Measurements from ENCODE around the gene IL17C.

Gene IL17C

GRCh38 chr16:88642881-88643643 is 4.7 kb downstream of the IL17C start:
- DNase-seq (ENCODE audit: low spot score), result no peak
- TF ChIP-seq, protein P1, sequence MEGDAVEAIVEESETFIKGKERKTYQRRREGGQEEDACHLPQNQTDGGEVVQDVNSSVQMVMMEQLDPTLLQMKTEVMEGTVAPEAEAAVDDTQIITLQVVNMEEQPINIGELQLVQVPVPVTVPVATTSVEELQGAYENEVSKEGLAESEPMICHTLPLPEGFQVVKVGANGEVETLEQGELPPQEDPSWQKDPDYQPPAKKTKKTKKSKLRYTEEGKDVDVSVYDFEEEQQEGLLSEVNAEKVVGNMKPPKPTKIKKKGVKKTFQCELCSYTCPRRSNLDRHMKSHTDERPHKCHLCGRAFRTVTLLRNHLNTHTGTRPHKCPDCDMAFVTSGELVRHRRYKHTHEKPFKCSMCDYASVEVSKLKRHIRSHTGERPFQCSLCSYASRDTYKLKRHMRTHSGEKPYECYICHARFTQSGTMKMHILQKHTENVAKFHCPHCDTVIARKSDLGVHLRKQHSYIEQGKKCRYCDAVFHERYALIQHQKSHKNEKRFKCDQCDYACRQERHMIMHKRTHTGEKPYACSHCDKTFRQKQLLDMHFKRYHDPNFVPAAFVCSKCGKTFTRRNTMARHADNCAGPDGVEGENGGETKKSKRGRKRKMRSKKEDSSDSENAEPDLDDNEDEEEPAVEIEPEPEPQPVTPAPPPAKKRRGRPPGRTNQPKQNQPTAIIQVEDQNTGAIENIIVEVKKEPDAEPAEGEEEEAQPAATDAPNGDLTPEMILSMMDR (IDR thresholded peaks at IDR 0.05; ENCODE audit: extremely low read depth, missing control alignments), result no peak

- TF ChIP-seq, protein P1 (IDR thresholded peaks at IDR 0.05; ENCODE audit: extremely low read depth, missing control alignments), result no peak
These were observed 5.2 kb downstream of the IL17C start for GRCh38 chr16:88643644-88643932.

GRCh38 chr16:88645455-88645854 is 7.1 kb downstream of the IL17C start:
- TF ChIP-seq, protein P1 (IDR thresholded peaks at IDR 0.05; ENCODE audit: extremely low read depth, missing control alignments), result no peak
- DNase-seq (ENCODE audit: low spot score), result no peak

More at GRCh38 chr16:88643644-88643932, 5.2 kb downstream of the IL17C start:
- DNase-seq (ENCODE audit: low spot score), result no peak

DNA sequence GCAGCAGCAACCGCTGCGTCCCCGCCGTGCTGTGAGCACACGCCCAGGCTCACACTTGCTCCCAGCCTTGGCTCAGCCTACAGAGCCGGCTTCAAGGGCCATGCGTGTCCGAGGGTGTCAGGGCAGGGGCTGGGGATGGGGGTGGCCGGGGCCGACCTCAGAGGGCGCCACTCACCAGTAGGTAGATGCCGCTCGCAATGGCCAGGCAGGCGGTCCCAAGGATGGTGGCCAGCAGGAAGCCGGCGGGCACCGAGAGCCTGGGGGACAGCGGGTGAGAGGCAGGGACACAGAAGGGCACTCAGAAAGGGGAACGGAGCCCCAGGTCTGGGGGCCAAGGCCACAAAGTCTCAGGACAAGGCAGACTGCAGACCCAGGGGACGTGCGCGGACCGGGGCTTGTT is 7.6 kb downstream of the IL17C start:
- no peak for DNase-seq (ENCODE audit: low spot score)
- TF ChIP-seq, protein P1 (IDR thresholded peaks at IDR 0.05; ENCODE audit: extremely low read depth, missing control alignments), result no peak

DNA sequence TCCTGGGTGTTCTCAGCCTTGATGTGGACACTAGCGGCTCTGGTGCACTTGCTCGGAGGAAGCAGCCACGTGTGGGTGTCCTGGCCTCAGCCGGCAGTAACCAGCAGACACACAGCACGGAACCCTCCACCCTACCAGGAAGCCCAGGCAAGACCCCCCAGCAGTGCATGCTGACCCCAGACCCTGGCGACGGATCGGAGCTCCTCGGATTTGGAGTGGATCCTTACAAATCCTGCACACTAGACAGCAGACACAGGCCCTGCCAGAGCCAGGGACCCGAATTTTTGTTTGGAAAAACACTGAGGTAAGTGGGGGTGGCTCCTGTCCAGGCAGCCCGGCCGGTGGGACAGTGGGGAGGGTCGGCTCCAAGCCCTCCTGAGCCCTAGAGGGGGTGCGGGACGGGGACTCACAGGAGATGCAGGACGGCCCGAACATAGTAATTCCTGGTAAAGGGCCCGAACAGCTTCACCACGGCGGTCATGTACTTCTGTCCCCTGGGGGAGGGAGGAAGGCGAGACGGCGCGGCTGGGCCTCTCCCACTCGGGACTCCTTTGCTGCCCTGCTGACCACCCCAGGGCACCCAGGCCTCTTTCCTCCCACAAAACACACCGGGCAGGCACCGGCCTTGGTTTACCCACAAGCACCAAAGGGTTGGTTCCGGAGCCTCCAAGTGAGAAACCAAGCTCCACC is 8.1 kb downstream of the IL17C start:
- TF ChIP-seq, protein P1 (IDR thresholded peaks at IDR 0.05; ENCODE audit: extremely low read depth, missing control alignments), result no peak
- DNase-seq (ENCODE audit: low spot score), result no peak

- TF ChIP-seq, protein P1 (IDR thresholded peaks at IDR 0.05; ENCODE audit: extremely low read depth, missing control alignments), result no peak
- no peak for DNase-seq (ENCODE audit: low spot score)
These were observed 9.1 kb downstream of the IL17C start for GRCh38 chr16:88647178-88648070.
